K562 (cell line): Measurements from ENCODE around the gene XPO4. TPM values are rescaled to one million over a fixed set of nuclear protein-coding genes. Genes with fewer than 3 reads are reported as not detected.

Source experiments
- CGGBP1 ChIP-seq: fragments of 250-450 bp; sonication (Bioruptor Pico); IDR thresholded peaks from 2 replicates; pipeline ENCODE4 v1.9.0; 2021; ENCODE audit warnings: mild to moderate bottlenecking
- ELF4 ChIP-seq: fragments of 450-650 bp; formaldehyde crosslinking; IDR thresholded peaks from 2 replicates; pipeline ENCODE4 v1.4.0; 2022; ENCODE audit warnings: missing genetic modification characterization
- HDAC8 ChIP-seq: fragments of 450-650 bp; IDR thresholded peaks from 2 replicates; pipeline ENCODE4 v1.6.1; 2016; ENCODE audit warnings: mild to moderate bottlenecking, missing genetic modification characterization, moderate library complexity, missing compliant biosample characterization
- MCM2 ChIP-seq: fragments of 450-650 bp; IDR thresholded peaks from 2 replicates; pipeline ENCODE4 v1.6.1; 2017; ENCODE audit warnings: low read depth, mild to moderate bottlenecking
- MEIS2 ChIP-seq: fragments of 450-650 bp; IDR thresholded peaks from 2 replicates; pipeline ENCODE4 v1.6.1; 2014; ENCODE audit warnings: mild to moderate bottlenecking; ENCODE audit not compliant: partially characterized antibody
- RFX7 ChIP-seq: fragments of 250-450 bp; sonication (Bioruptor Pico); IDR thresholded peaks from 2 replicates; pipeline ENCODE4 v1.5.1; 2021; ENCODE audit warnings: mild to moderate bottlenecking
- SIN3A ChIP-seq, 2 experiments: fragments of 150-350 bp in 1 of 2; IDR thresholded peaks; 2 replicates each; pipeline ENCODE4 v1.6.1; 2011 to 2016; ENCODE audit warnings: borderline replicate concordance in 2 of 2, low read depth in 2 of 2, low read length in 2 of 2, mild to moderate bottlenecking in 2 of 2, moderate library complexity in 2 of 2; ENCODE audit not compliant: control insufficient read depth in 1 of 2
- SLC30A9 ChIP-seq: fragments of 250-450 bp; sonication (Bioruptor Pico); IDR thresholded peaks from 2 replicates; pipeline ENCODE4 v1.8.0; 2022; ENCODE audit warnings: mild to moderate bottlenecking, moderate library complexity
- TAF15 ChIP-seq: fragments of 200-400 bp; formaldehyde crosslinking; IDR thresholded peaks from 2 replicates; pipeline ENCODE4 v1.6.1; 2017; ENCODE audit warnings: mild to moderate bottlenecking, low read depth, low read length, moderate library complexity
- ZBTB1 ChIP-seq: sonication (generic); formaldehyde crosslinking; IDR thresholded peaks from 2 replicates; pipeline ENCODE4 v1.8.1; 2023; ENCODE audit warnings: missing genetic modification reagents, low read depth, mild to moderate bottlenecking, borderline replicate concordance
- ZBTB9 ChIP-seq: fragments of 450-650 bp; formaldehyde crosslinking; IDR thresholded peaks from 2 replicates; pipeline ENCODE4 v1.4.0; 2020; ENCODE audit warnings: mild to moderate bottlenecking, moderate library complexity
- ZNF133 ChIP-seq: fragments of 250-450 bp; sonication (Bioruptor Pico); IDR thresholded peaks from 2 replicates; pipeline ENCODE4 v1.4.0; 2020; ENCODE audit warnings: mild to moderate bottlenecking
- ZNF830 ChIP-seq: fragments of 250-450 bp; sonication (Bioruptor Pico); IDR thresholded peaks from 2 replicates; pipeline ENCODE4 v1.5.0; 2021; ENCODE audit warnings: mild to moderate bottlenecking
- polyA plus RNA-seq, 8 experiments: library from polyadenylated mRNA; depleted of rRNA in 4 of 8; stranded (reverse) in 5 of 8; unstranded in 3 of 8; fragments of >200 nt; fragmentation: Nextera tagmentation in 2 of 8; fragmentation: Illumina TruSeq in 1 of 8; extraction: Ambion mirVana in 2 of 8; extraction: Trizol in 1 of 8; gene quantifications; 2 replicates each; pipeline versions ENCODE4 v1.2.1 to v1.2.3, GENCODE V29; 2011 to 2014; ENCODE audit warnings: inconsistent platforms in 1 of 8, missing spikeins in 1 of 8
- total RNA-seq, 7 experiments: library from RNA; depleted of rRNA in 6 of 7; stranded (reverse); fragments of >200 nt in 6 of 7; fragmentation: Illumina TruSeq in 2 of 7; extraction: Trizol in 2 of 7; gene quantifications; 2 replicates each; pipeline versions ENCODE4 v1.2.1 to v1.2.3, GENCODE V29; 2011 to 2021; ENCODE audit warnings: low replicate concordance in 1 of 7

XPO4 gene
- total and polyA plus RNA-seq, 9 of the 15 experiments (the other 6 are each of a cell fraction or from before 2014, with no cell fraction given): 5.5 to 25.1 (median 17.5) TPM

GRCh38 chr13:20760872-20761271, 141.7 kb downstream of the XPO4 start (continued):
- TF ChIP-seq ZBTB9 (CRISPR knock-in tag) (no peak), ZNF830 (CRISPR knock-in tag) (no peak), RFX7 (CRISPR knock-in tag) (no peak), ZNF133 (CRISPR knock-in tag) (no peak), TAF15 (no peak), MCM2 (no peak), ELF4 (CRISPR knock-in tag) (no peak), SLC30A9 (CRISPR knock-in tag) (no peak), HDAC8 (no peak), ZBTB1 (CRISPR knock-in tag) (no peak), SIN3A (IDR thresholded peaks at IDR 0.05; ENCODE audit: borderline replicate concordance in 2 of 2, control insufficient read depth in 1 of 2, low read depth in 2 of 2, low read length in 2 of 2) (no peak), MEIS2 (no peak), CGGBP1 (CRISPR knock-in tag) (no peak)
